Activated naive CD8-positive, alpha-beta T cell treated with anti-CD3 and anti-CD28 coated beads, Interleukin-2, amount 50 U/mL, for 16 hours (primary cell): ENCODE measurements around the gene DBH.
A peak's percentile ranks its signal among the peaks of the same experiment; 100 is the strongest.

ENCODE experiments used
- DNase-seq: peaks from one replicate; pipeline ENCODE4 v3.0.0-alpha.2; 2020; ENCODE audit warnings: low read depth, low spot score

DBH gene

GRCh38 chr9:133701321-133701980 lies 65.3 kb downstream of the DBH start:
- no peak for DNase-seq

GRCh38 chr9:133701981-133702797 lies 66.0 kb downstream of the DBH start:
- DNase-seq, result peak; percentile 38

GRCh38 chr9:133702798-133703590 lies 66.8 kb downstream of the DBH start:
- no peak for DNase-seq

GRCh38 chr9:133703591-133704399 lies 67.6 kb downstream of the DBH start:
- no peak for DNase-seq

GRCh38 chr9:133704711-133705181 lies 68.6 kb downstream of the DBH start:
- DNase-seq, result no peak

GRCh38 chr9:133705576-133705975 lies 69.4 kb downstream of the DBH start:
- no peak for DNase-seq

GRCh38 chr9:133706307-133707050 lies 70.3 kb downstream of the DBH start:
- DNase-seq, result no peak

GRCh38 chr9:133707065-133707762 lies 71.1 kb downstream of the DBH start:
- no peak for DNase-seq

GRCh38 chr9:133707763-133708245 lies 71.6 kb downstream of the DBH start:
- DNase-seq, result no peak

GRCh38 chr9:133708246-133709014 lies 72.3 kb downstream of the DBH start:
- DNase-seq, result no peak
